ENCODE measurements around the gene RMRP. TPM values are rescaled to one million over a fixed set of nuclear protein-coding genes. Genes with fewer than 3 reads are reported as not detected.

The RMRP gene
- total RNA-seq = 5,423 and 6,533 TPM in 2 replicates

GRCh38 chr9:35657546-35658136 lies at the start of gene RMRP:
Gene RMRP, minus strand, starts transcription at chr9:35658019.

GRCh38 chr9:35689542-35690293 lies 31.9 kb upstream of the RMRP start, which contains the start of gene TPM2:
Gene TPM2, minus strand, starts transcription at chr9:35689925. Its CDS starts 108 bp downstream, at chr9:35689817.

DNA sequence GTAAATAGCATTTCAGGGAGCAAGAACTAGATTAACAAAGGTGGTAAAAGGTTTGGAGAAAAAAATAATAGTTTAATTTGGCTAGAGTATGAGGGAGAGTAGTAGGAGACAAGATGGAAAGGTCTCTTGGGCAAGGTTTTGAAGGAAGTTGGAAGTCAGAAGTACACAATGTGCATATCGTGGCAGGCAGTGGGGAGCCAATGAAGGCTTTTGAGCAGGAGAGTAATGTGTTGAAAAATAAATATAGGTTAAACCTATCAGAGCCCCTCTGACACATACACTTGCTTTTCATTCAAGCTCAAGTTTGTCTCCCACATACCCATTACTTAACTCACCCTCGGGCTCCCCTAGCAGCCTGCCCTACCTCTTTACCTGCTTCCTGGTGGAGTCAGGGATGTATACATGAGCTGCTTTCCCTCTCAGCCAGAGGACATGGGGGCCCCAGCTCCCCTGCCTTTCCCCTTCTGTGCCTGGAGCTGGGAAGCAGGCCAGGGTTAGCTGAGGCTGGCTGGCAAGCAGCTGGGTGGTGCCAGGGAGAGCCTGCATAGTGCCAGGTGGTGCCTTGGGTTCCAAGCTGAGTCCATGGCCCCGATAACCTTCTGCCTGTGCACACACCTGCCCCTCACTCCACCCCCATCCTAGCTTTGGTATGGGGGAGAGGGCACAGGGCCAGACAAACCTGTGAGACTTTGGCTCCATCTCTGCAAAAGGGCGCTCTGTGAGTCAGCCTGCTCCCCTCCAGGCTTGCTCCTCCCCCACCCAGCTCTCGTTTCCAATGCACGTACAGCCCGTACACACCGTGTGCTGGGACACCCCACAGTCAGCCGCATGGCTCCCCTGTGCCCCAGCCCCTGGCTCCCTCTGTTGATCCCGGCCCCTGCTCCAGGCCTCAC lies 15.6 kb upstream of the RMRP start, which contains the start of gene CA9:
CA9 (plus strand) TSS at position 797 of the 893 bp plus-strand sequence; CDS start at position 829, 32 bp downstream.

DNA sequence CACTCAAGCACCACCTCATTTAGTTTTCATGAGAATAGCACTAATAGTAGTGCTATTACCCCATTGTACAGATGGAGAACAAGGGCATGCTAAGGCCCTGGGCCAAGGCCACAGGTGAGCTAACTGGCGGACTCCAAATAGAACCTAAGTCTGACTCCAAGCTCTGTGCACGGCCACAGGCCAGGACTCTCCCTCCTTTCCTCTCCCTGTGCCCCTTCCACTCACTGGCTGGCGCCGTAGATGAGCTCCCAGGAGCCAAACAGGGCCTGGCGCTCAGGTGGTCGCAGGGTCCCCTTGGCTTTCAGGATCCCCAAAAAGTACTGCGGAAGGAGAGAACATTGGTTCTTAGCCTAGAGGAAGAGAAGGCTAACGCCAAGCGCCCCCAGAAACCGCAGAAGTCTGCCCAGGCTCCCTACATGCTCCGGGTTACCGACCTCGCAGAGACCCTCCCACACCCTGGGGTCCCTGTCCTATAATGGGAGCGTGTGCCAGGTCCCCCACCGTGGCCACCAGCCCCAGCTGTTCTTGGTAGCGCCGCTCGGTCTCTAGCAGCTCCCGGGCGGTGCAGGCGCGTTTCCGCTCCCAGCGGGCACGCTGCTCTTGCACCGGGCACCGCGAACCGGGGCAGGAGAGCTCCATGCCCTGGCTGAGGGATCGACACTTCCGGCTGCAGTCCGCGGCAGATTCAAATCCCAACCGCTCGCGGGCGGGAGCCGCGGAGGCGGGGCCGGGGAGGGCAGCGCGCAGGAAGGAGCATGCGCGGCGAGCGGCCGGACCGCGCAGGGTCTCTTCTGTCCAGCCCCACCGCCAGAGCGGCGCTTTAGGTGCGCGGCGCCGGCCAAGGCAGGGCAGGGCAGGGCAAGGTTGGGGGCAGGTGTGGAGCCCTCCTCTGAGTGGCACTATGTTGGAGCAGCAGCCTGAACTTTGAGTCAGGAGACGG lies 7.0 kb upstream of the RMRP start, which contains the start of gene ARHGEF39:
ARHGEF39 (minus strand) TSS at position 665 of the 940 bp plus-strand sequence; CDS start at position 639, 26 bp downstream.

DNA sequence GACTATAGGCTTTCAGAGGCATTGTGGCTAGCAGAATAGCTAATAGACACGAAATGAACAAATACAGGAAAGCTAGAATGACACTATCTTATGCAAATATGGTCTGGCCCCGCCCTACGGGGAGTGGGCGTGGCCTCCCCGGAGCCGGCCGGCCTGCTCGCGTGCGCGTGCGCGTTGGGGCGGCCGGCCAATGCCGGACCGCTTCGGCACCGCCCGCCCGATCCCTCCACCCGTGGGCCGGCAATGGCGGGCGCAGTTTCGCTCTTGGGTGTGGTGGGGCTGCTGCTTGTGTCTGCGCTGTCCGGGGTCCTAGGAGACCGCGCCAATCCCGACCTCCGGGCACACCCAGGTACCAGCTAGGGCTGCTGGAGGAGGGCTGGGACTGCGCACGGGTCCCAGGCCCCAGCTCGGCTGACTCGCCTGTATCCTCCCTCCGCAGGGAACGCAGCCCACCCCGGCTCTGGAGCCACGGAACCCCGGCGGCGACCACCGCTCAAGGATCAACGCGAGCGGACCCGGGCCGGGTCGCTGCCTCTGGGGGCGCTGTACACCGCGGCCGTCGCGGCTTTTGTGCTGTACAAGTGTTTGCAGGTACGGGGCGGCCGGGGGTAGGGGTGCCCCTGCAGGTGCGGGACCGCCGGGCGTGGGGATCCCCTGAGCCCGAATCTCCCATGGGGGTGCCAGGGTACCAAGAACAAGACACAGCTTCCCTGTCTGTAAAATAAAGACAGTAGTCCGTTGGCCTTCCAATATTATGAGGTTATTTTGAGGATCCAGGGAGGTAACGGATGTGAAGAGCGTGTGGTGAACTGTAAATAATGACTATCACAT lies 533 bp upstream of the RMRP start, which contains the start of gene CCDC107:
CCDC107 (plus strand) TSS at position 156 of the 831 bp plus-strand sequence; CDS start at position 244, 88 bp downstream.

GRCh38 chr9:35650341-35651158 lies 7.3 kb downstream of the RMRP start, which contains the start of gene SIT1:
Gene SIT1, minus strand, starts transcription at chr9:35650931. Its CDS starts 78 bp downstream, at chr9:35650853.

DNA sequence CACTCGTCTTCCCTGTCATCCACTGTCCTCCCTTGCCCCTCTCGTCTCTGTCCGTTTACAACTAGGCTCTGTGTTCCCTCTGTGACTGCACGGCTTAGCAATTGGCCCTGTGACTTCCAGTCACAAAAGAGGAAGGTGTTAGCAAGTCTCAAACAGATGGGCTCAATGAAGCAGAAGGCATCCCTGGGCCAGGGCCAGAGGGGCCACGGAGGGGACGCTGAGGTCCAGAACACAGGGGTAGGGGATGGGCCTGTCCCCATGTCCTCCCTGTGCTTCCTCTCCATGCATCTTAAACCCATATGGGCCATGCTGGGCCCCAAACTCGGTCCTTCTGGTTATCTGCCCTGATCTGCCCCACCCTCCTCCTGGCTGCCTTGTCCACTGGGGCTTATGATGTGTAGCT lies 39.5 kb downstream of the RMRP start, which contains the start of gene CD72:
CD72 (minus strand) TSS at position 89 of the 403 bp plus-strand sequence. CDS start 110 bp downstream, outside the sequence.

Other genes starting within 250 kb of the RMRP start
- gene RUSC2, start 167.9 kb downstream of the RMRP start, total RNA-seq = 15.7 and 17.8 TPM in 2 replicates
- gene TESK1, start 52.8 kb downstream of the RMRP start, total RNA-seq = 17.8 and 21.0 TPM in 2 replicates
- gene CD72, start 39.6 kb downstream of the RMRP start, total RNA-seq = 2.1 and 3.3 TPM in 2 replicates
- gene SIT1, start 7.1 kb downstream of the RMRP start, total RNA-seq = not detected in 2 replicates
- 17.2 and 26.8 TPM in 2 replicates for gene CCDC107, start 273 bp upstream of the RMRP start, total RNA-seq
- 0.19 and 0.34 TPM in 2 replicates for gene ARHGEF39, start 7.2 kb upstream of the RMRP start, total RNA-seq
- gene CA9, start 15.9 kb upstream of the RMRP start, total RNA-seq = 3.5 and 3.9 TPM in 2 replicates
- gene TPM2, start 31.9 kb upstream of the RMRP start, total RNA-seq = 721 and 812 TPM in 2 replicates
- 242 and 279 TPM in 2 replicates for gene TLN1, start 74.2 kb upstream of the RMRP start, total RNA-seq
- 51.6 and 54.9 TPM in 2 replicates for gene CREB3, start 74.6 kb upstream of the RMRP start, total RNA-seq
- 13.3 and 17.5 TPM in 2 replicates for gene GBA2, start 91.2 kb upstream of the RMRP start, total RNA-seq
- gene RGP1, start 91.3 kb upstream of the RMRP start, total RNA-seq = 13.4 and 16.3 TPM in 2 replicates
- gene MSMP, start 96.3 kb upstream of the RMRP start, total RNA-seq = not detected in 2 replicates
- gene NPR2, start 133.6 kb upstream of the RMRP start, total RNA-seq = 31.5 and 39.7 TPM in 2 replicates
- gene SPAG8, start 154.2 kb upstream of the RMRP start, total RNA-seq = 1.4 TPM in 1 of 2 replicates, not detected in the other
- 13.8 and 25.5 TPM in 2 replicates for gene HINT2, start 157.0 kb upstream of the RMRP start, total RNA-seq
- gene FAM221B, start 170.7 kb upstream of the RMRP start, total RNA-seq = not detected in 2 replicates
- gene TMEM8B, start 171.2 kb upstream of the RMRP start, total RNA-seq = 3.6 and 3.7 TPM in 2 replicates
- gene OR13J1, start 212.4 kb upstream of the RMRP start, total RNA-seq = not detected in 2 replicates
- 2.4 and 2.6 TPM in 2 replicates for gene HRCT1, start 248.2 kb upstream of the RMRP start, total RNA-seq